Activated CD8-positive, alpha-beta T cell treated with anti-CD3 and anti-CD28 coated beads for 36 hours (primary cell): ENCODE measurements around the gene PDSS2. TPM values are rescaled to one million over a fixed set of nuclear protein-coding genes. Genes with fewer than 3 reads are reported as not detected.

Source experiments
- ATAC-seq: fragments of 200-7000 bp; cut with Tn5 transposase; one replicate; pipeline ENCODE4 v1.10.0; 2021; ENCODE audit warnings: mild to moderate bottlenecking, moderate library complexity
- CTCF ChIA-PET: fragments of 350-600 bp; sonication (Branson Sonifier 250); formaldehyde crosslinking; loops from one replicate; lab custom pipeline; 2021; ENCODE audit warnings: antibody characterized with exemption; lab: Charles Lee
- POLR2A ChIA-PET: fragments of 350-600 bp; sonication (Branson Sonifier 250); formaldehyde crosslinking; loops from one replicate; lab custom pipeline; 2021; ENCODE audit warnings: antibody characterized with exemption; lab: Charles Lee
- DNase-seq: peaks from one replicate; pipeline ENCODE4 v3.0.0-alpha.2; 2020
- H3K27ac Mint-ChIP-seq: one replicate; pipeline ENCODE4 v1.8.0; 2021; ENCODE audit warnings: mild to moderate bottlenecking, mixed read lengths
- H3K27me3 Mint-ChIP-seq: one replicate; pipeline ENCODE4 v1.8.0; 2021; ENCODE audit warnings: mixed read lengths
- H3K36me3 Mint-ChIP-seq: one replicate; pipeline ENCODE4 v1.8.0; 2021; ENCODE audit warnings: low read depth, mixed read lengths
- H3K4me1 Mint-ChIP-seq: one replicate; pipeline ENCODE4 v1.8.0; 2021; ENCODE audit warnings: low read depth, mixed read lengths
- H3K4me3 Mint-ChIP-seq: one replicate; pipeline ENCODE4 v1.8.0; 2021; ENCODE audit warnings: mild to moderate bottlenecking, moderate library complexity, mixed read lengths
- H3K9me3 Mint-ChIP-seq: one replicate; pipeline ENCODE4 v1.8.0; 2021; ENCODE audit warnings: mixed read lengths
- CTCF ChIP-seq: fragments of 200-600 bp; IDR thresholded peaks from one replicate; pipeline ENCODE4 v1.8.0; 2022; ENCODE audit warnings: antibody characterized with exemption, mild to moderate bottlenecking
- intact Hi-C: fragments of 100-400 bp; cut with micrococcal nuclease; formaldehyde crosslinking; loops from one replicate; pipeline ENCODE4 v1.10.0; 2022
- total RNA-seq, 2 experiments: library from RNA; stranded (reverse); gene quantifications; one replicate each; pipeline ENCODE4 v1.2.3, GENCODE V29; 2021

The PDSS2 gene
- total RNA-seq, 2 experiments from 2014 or later, result 13.2 to 14.8 TPM

DNA sequence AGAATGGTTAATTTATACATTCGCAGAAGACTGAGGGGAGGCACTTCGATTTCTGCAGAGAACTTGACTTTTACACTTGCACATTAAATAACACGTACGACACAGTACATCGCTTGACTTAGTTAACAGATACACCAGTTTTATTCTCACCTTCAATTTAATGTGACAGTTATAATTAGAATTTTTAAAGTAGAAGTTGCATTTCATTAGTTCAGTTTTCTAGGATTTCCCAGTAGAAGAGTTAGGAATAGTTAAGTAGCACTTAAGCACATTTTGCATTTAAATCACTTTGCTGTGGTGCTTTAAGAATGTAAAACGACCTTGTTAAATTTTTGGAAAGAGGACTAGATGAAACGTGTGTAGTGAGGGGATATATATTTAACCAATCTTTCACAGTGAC is 342.4 kb downstream of the PDSS2 start:
- intact Hi-C loops, result no loop called here
- H3K9me3 Mint-ChIP-seq, result no peaks in the 10 kb centered on the region
- H3K27ac Mint-ChIP-seq, result no peak overlapping the region
- peaks cover 16% of the 10 kb centered on the region for H3K4me1 Mint-ChIP-seq
- no peak for TF ChIP-seq CTCF
- no peaks in the 10 kb centered on the region for H3K36me3 Mint-ChIP-seq
- H3K27me3 Mint-ChIP-seq, result peaks cover 7% of the 10 kb centered on the region
- DNase-seq (no peak), ATAC-seq (no peak)
- ChIA-PET CTCF (interaction anchor here (1.0 kb wide), 1 partner anchor 557 kb away, joined by 3 read pairs; no protein-coding TSS in a partner anchor), POLR2A (no interaction called here)
- peak overlapping the region; percentile 72 for H3K4me3 Mint-ChIP-seq

- ATAC-seq (peak; percentile 43), DNase-seq (peak; percentile 62)
- ChIA-PET CTCF (interaction anchor here (0.7 to 1.2 kb wide), 5 partner anchors 89 to 558 kb away, joined by 3 to 7 read pairs (median 3); partner anchors contain the start of gene MTRES1), POLR2A (interaction anchor here (0.9 to 1.5 kb wide), 3 partner anchors 52 to 376 kb away, joined by 3 to 7 read pairs (median 5); partner anchors contain the start of gene MTRES1)
- Mint-ChIP-seq H3K27me3 (peaks cover 7% of the 10 kb centered on the region), H3K9me3 (no peaks in the 10 kb centered on the region), H3K27ac (peak overlapping the region; percentile 69), H3K4me1 (peaks cover 16% of the 10 kb centered on the region), H3K4me3 (peak overlapping the region; percentile 72), H3K36me3 (no peaks in the 10 kb centered on the region)
- intact Hi-C loops, result no loop called here
- no peak for TF ChIP-seq CTCF
Observed at GRCh38 chr6:107116328-107116892, 343.0 kb downstream of the PDSS2 start.

- no peak for TF ChIP-seq CTCF
- intact Hi-C loops, result no loop called here
- H3K27ac Mint-ChIP-seq, result peak overlapping the region; percentile 75
- peaks cover 7% of the 10 kb centered on the region for H3K27me3 Mint-ChIP-seq
- ATAC-seq, result peak; percentile 10
- ChIA-PET POLR2A (interaction anchor here (0.5 to 1.5 kb wide), 6 partner anchors 9 to 782 kb away, joined by 3 to 7 read pairs (median 3); partner anchors contain the start of gene MTRES1), CTCF (interaction anchor here (0.7 to 1.2 kb wide), 6 partner anchors 88 to 558 kb away, joined by 3 to 7 read pairs (median 3); partner anchors contain the start of genes MTRES1 and PDSS2)
- H3K9me3 Mint-ChIP-seq, result no peaks in the 10 kb centered on the region
- H3K4me1 Mint-ChIP-seq, result peaks cover 16% of the 10 kb centered on the region
- no peaks in the 10 kb centered on the region for H3K36me3 Mint-ChIP-seq
- peak; percentile 49 for DNase-seq
- H3K4me3 Mint-ChIP-seq, result peak overlapping the region; percentile 72
Observed at GRCh38 chr6:107115695-107116327, 343.6 kb downstream of the PDSS2 start.

DNA sequence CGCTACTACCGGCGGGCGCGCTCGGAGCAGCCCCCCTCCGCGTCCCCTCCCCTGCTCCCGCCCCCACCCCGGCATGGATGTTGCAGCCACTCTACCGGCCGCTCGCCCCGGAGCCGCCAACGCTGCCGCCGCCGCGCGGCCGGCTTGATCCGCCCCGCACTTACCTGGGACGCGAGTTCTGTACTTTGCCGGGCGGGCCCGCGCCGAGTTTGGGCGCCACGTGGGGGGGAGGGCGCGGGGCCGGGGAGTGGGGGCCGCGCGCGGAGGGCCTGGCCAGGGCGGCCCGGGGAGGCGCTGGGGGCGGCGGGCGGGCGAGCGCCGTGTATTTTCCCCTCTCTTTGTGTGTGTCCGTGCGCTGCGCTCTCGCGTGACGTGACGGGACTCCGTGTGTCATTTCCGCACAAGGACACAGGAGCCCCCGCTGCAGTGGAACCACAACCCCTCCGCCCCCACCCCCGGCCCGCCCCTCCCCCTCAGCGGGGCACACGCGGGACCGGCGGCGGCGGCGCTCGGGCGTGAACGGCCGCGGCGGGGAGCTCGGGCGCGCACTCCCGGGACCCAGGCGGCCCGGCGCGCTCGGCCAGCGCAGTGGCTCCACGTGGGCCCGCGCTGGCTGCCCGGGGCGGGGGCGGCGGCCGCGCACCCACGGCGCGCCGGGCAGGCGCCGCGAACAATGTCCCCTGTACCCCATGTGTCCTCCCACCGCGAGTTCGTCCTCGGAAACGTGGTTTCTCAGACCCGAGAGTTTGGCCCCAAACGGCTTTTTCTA is 344.3 kb downstream of the PDSS2 start, which contains the start of gene BEND3:
Gene BEND3, minus strand, starts transcription at position 590 of the 769 bp plus-strand sequence. CDS start 16,230 bp downstream, outside the sequence.
- TF ChIP-seq CTCF, result no peak
- peak within 1 kb of the TSS; percentile 76 for H3K27ac Mint-ChIP-seq
- H3K27me3 Mint-ChIP-seq, result peaks cover 7% of the 10 kb centered on the region
- DNase-seq (peak; percentile 42), ATAC-seq (peak; percentile 34)
- intact Hi-C loops, result no loop called here
- H3K9me3 Mint-ChIP-seq, result no peaks in the 10 kb centered on the region
- H3K4me1 Mint-ChIP-seq, result peaks cover 16% of the 10 kb centered on the region
- H3K4me3 Mint-ChIP-seq, result peak within 1 kb of the TSS; percentile 79
- CTCF ChIA-PET, result interaction anchor here (1.0 to 1.2 kb wide), 3 partner anchors 87 to 466 kb away, joined by 3 to 7 read pairs (median 3); partner anchors contain the start of genes MTRES1 and PDSS2
- POLR2A ChIA-PET, result interaction anchor here (0.5 to 1.5 kb wide), 6 partner anchors 9 to 781 kb away, joined by 3 to 7 read pairs (median 3); partner anchors contain the start of gene MTRES1
- H3K36me3 Mint-ChIP-seq, result no peaks in the 10 kb centered on the region
